ENCODE results near the gene COX19. TPM values are rescaled to one million over a fixed set of nuclear protein-coding genes. Genes with fewer than 3 reads are reported as not detected.

The COX19 gene
- polyA plus RNA-seq, 3 donors, result 7.4 to 15.0 (median 7.6) TPM

DNA sequence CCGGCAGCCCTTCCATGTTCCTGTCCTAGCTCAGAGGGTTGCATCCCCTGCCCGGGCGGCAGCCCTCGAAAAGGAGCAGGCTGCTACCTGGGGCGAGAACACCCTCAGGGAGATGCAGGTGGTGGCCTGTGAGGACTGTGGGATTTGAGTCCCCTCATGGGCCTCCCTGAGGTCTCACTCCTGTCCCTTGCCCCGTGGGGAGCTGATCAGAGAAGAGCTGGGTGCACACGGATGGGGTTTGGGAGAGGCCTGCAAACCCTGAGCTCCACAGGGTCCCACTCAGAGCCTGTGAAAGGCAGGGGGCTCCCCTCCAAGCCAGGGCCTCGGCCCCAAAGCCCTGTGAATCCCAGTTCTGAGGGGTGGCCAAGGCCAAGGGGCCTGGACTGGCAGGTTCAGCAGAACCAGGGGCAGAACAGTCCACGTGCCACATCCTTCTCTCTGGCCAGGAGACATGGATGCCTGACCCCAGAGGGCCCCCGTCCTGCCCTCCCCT, 7.2 kb upstream of the COX19 start:
- TF ChIP-seq, protein P1, sequence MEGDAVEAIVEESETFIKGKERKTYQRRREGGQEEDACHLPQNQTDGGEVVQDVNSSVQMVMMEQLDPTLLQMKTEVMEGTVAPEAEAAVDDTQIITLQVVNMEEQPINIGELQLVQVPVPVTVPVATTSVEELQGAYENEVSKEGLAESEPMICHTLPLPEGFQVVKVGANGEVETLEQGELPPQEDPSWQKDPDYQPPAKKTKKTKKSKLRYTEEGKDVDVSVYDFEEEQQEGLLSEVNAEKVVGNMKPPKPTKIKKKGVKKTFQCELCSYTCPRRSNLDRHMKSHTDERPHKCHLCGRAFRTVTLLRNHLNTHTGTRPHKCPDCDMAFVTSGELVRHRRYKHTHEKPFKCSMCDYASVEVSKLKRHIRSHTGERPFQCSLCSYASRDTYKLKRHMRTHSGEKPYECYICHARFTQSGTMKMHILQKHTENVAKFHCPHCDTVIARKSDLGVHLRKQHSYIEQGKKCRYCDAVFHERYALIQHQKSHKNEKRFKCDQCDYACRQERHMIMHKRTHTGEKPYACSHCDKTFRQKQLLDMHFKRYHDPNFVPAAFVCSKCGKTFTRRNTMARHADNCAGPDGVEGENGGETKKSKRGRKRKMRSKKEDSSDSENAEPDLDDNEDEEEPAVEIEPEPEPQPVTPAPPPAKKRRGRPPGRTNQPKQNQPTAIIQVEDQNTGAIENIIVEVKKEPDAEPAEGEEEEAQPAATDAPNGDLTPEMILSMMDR (IDR thresholded peaks at IDR 0.05), result no peak
- H3K4me3 ChIP-seq (replicated peaks in 1 of 3; ENCODE audit: low read depth in 2 of 3, low read length in 3 of 3), result no peak overlapping the region
- H3K27me3 ChIP-seq (ENCODE audit: control insufficient read depth in 2 of 2, insufficient read depth in 2 of 2, low read length in 2 of 2), result peaks cover 0 to 10% of the 10 kb centered on the region in 2 donors
- DNase-seq, result no peak
- H3K79me2 ChIP-seq (ENCODE audit: insufficient read depth, low read length), result no peaks in the 10 kb centered on the region
- intact Hi-C loops (cut with micrococcal nuclease), result no loop called here
- H3K27ac ChIP-seq (ENCODE audit: low read depth in 1 of 2, low read length in 2 of 2), result no peak overlapping the region
- WGBS (ENCODE audit: insufficient coverage), result 66% methylated on average over 5 of the region's 10 CpGs
- H3K9me3 ChIP-seq (replicated peaks in 1 of 2; ENCODE audit: control insufficient read depth in 1 of 2, insufficient read depth in 1 of 2, low read length in 2 of 2), result no peaks in the 10 kb centered on the region
- H3K4me3 Mint-ChIP-seq, result no peak overlapping the region
- H3K9me3 Mint-ChIP-seq, result peaks cover 0 to 1% (median 0%) of the 10 kb centered on the region in 7 donors
- no peak overlapping the region for H3K9ac ChIP-seq (ENCODE audit: insufficient read depth, low read length, poor library complexity, severe bottlenecking)
- no peak overlapping the region for H3K4me2 ChIP-seq (replicated peaks; ENCODE audit: extremely low read depth, low read length, poor library complexity, severe bottlenecking)
- H3K4me1 Mint-ChIP-seq, result no peaks in the 10 kb centered on the region
- no peaks in the 10 kb centered on the region for H3K4me1 ChIP-seq (ENCODE audit: control insufficient read depth in 1 of 2, insufficient read depth in 2 of 2, low read length in 2 of 2)
- H3K27me3 Mint-ChIP-seq (ENCODE audit: low read depth in 3 of 3), result peaks cover 7 to 23% (median 11%) of the 10 kb centered on the region in 3 donors
- H4K20me1 ChIP-seq (ENCODE audit: insufficient read depth, low read length), result no peaks in the 10 kb centered on the region
- H3K36me3 Mint-ChIP-seq, result no peaks in the 10 kb centered on the region
- H3K27ac Mint-ChIP-seq, result no peak overlapping the region
- no peak overlapping the region for H2AFZ ChIP-seq (ENCODE audit: insufficient read depth, low read depth, low read length, poor library complexity, severe bottlenecking)
- no peaks in the 10 kb centered on the region for H3K36me3 ChIP-seq (replicated peaks in 1 of 2; ENCODE audit: control insufficient read depth in 1 of 2, insufficient read depth in 2 of 2, low read length in 2 of 2)

- TF ChIP-seq, protein P1 (IDR thresholded peaks at IDR 0.05), result no peak
- Histone ChIP-seq H4K20me1 (ENCODE audit: insufficient read depth, low read length) (no peaks in the 10 kb centered on the region), H3K27me3 (ENCODE audit: control insufficient read depth in 2 of 2, insufficient read depth in 2 of 2, low read length in 2 of 2) (peaks cover 0 to 8% of the 10 kb centered on the region in 2 donors), H3K4me3 (replicated peaks in 1 of 3; ENCODE audit: low read depth in 2 of 3, low read length in 3 of 3) (no peak overlapping the region), H3K79me2 (ENCODE audit: insufficient read depth, low read length) (no peaks in the 10 kb centered on the region), H2AFZ (ENCODE audit: insufficient read depth, low read depth, low read length, poor library complexity, severe bottlenecking) (no peak overlapping the region), H3K9me3 (replicated peaks in 1 of 2; ENCODE audit: control insufficient read depth in 1 of 2, insufficient read depth in 1 of 2, low read length in 2 of 2) (no peaks in the 10 kb centered on the region), H3K4me2 (replicated peaks; ENCODE audit: extremely low read depth, low read length, poor library complexity, severe bottlenecking) (no peak overlapping the region), H3K9ac (ENCODE audit: insufficient read depth, low read length, poor library complexity, severe bottlenecking) (no peak overlapping the region), H3K36me3 (replicated peaks in 1 of 2; ENCODE audit: control insufficient read depth in 1 of 2, insufficient read depth in 2 of 2, low read length in 2 of 2) (no peaks in the 10 kb centered on the region), H3K4me1 (ENCODE audit: control insufficient read depth in 1 of 2, insufficient read depth in 2 of 2, low read length in 2 of 2) (no peaks in the 10 kb centered on the region), H3K27ac (ENCODE audit: low read depth in 1 of 2, low read length in 2 of 2) (no peak overlapping the region)
- Mint-ChIP-seq H3K27me3 (ENCODE audit: low read depth in 3 of 3) (peaks cover 7 to 17% (median 11%) of the 10 kb centered on the region in 3 donors), H3K4me3 (no peak overlapping the region), H3K27ac (no peak overlapping the region), H3K36me3 (no peaks in the 10 kb centered on the region), H3K4me1 (peaks cover 2% of the 10 kb centered on the region), H3K9me3 (peaks cover 0 to 1% (median 0%) of the 10 kb centered on the region in 7 donors)
- WGBS (ENCODE audit: insufficient coverage), result 89% methylated on average over 15 of the region's 19 CpGs
- DNase-seq, result no peak
- intact Hi-C loops (cut with micrococcal nuclease), result no loop called here
Measured at GRCh38 chr7:981793-982510, 6.6 kb upstream of the COX19 start.

All from CD14-positive monocyte (primary cell).